Kidney (tissue), 22 donors: ENCODE measurements around the gene CLDN14. TPM values are rescaled to one million over a fixed set of nuclear protein-coding genes. Genes with fewer than 3 reads are reported as not detected.

ENCODE experiments used
- DNase-seq, 5 donors: peaks; one replicate each; pipeline ENCODE4 v3.0.0-alpha.2; 2013 to 2020
- FAIRE-seq: peaks from 2 replicates; lab custom pipeline; 2012; peaks lifted over from hg19 to GRCh38; lab: Jason Lieb, UNC
- H3K27ac ChIP-seq, 2 donors: one replicate each; pipeline ENCODE4 v1.7.0; 2013; ENCODE audit warnings: low read depth in 2 of 2, low read length in 2 of 2, inconsistent platforms in 1 of 2
- H3K27me3 ChIP-seq: one replicate; pipeline ENCODE4 v1.7.1; 2013; ENCODE audit warnings: low read length, inconsistent platforms; ENCODE audit not compliant: control insufficient read depth, insufficient read depth
- H3K36me3 ChIP-seq, 3 donors: one replicate each; pipeline versions ENCODE4 v1.7.0 to v1.7.1; 2013; ENCODE audit warnings: low read length in 3 of 3, control low read depth in 1 of 3, inconsistent platforms in 1 of 3; ENCODE audit not compliant: insufficient read depth in 3 of 3, control insufficient read depth in 2 of 3
- H3K4me1 ChIP-seq, 3 donors: one replicate each; pipeline versions ENCODE4 v1.7.0 to v1.7.1; 2013; ENCODE audit warnings: low read length in 3 of 3, inconsistent platforms in 1 of 3, low read depth in 1 of 3; ENCODE audit not compliant: control insufficient read depth in 2 of 3, insufficient read depth in 2 of 3
- H3K4me3 ChIP-seq, 3 donors: one replicate each; pipeline versions ENCODE4 v1.7.0 to v1.8.1; 2013; ENCODE audit warnings: low read length in 3 of 3, control low read depth in 1 of 3, inconsistent platforms in 1 of 3
- H3K9ac ChIP-seq, 3 donors: one replicate each; pipeline versions ENCODE4 v1.7.0 to v1.7.1; 2013; ENCODE audit warnings: low read length in 3 of 3, control low read depth in 1 of 3, inconsistent platforms in 1 of 3
- H3K9me3 ChIP-seq, 3 donors: one replicate each; pipeline versions ENCODE4 v1.7.0 to v1.7.1; 2013; ENCODE audit warnings: low read length in 3 of 3, control low read depth in 1 of 3, inconsistent platforms in 1 of 3; ENCODE audit not compliant: control insufficient read depth in 2 of 3, insufficient read depth in 1 of 3
- intact Hi-C: fragments of 100-400 bp; cut with DNase I; formaldehyde crosslinking; loops from one replicate; pipeline ENCODE4 v1.11.1; 2022
- long read RNA-seq, 10 donors: library from polyadenylated mRNA in 1 of 10; unstranded in 1 of 10; transcript quantifications; one replicate each; pipeline ENCODE4 v2.0.0 and lab custom pipeline, GENCODE V29; 2021 to 2026
- polyA plus RNA-seq: library from polyadenylated mRNA; stranded (reverse); fragments of 350-450 nt; fragmentation: Illumina TruSeq; extraction: RNeasy Lipid Tissue Mini Kit (QIAGEN cat#74804); gene quantifications from one replicate; pipeline ENCODE4 v1.2.3, GENCODE V29; 2014; ENCODE audit warnings: low read depth, low replicate concordance; ENCODE audit not compliant: insufficient read depth
- total RNA-seq: library from RNA; stranded (reverse); fragmentation: NEBNext Ultra II Directional; extraction: Animal tissue kit (Norgen Biotek cat#: 25700); gene quantifications from one replicate; pipeline ENCODE4 v1.2.1, GENCODE V29; 2021
- TF ChIP-seq, protein P1 (sequence below): IDR thresholded peaks from 3 replicates; pipeline ENCODE4 v1.5.1; 2012; ENCODE audit warnings: mild to moderate bottlenecking, moderate library complexity, borderline replicate concordance; ENCODE audit not compliant: insufficient read depth; ENCODE audit errors: extremely low read depth
- donor health status: control.
- donor health status: control.
- donor health status: control.
- donor health status: control.
- donor health status: control.
- donor health status: DM: yes; HTN: yes; CAD: no.
- donor health status: Normal renal cell carcinoma (clear cell type).

The CLDN14 gene, protein sequence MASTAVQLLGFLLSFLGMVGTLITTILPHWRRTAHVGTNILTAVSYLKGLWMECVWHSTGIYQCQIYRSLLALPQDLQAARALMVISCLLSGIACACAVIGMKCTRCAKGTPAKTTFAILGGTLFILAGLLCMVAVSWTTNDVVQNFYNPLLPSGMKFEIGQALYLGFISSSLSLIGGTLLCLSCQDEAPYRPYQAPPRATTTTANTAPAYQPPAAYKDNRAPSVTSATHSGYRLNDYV
- total RNA-seq = 8.7 TPM
- 10.0 TPM for polyA plus RNA-seq
- long read RNA-seq, donor 1, partial matches to known transcripts = 0 of 2 reads
- long read RNA-seq, donor 1, other reads (novel, unspliced or antisense) = 0 of 2 reads
- long read RNA-seq, donor 2 = 0 reads
- long read RNA-seq, donor 3 = 0 reads
- long read RNA-seq, donor 4, partial matches to known transcripts = 0 of 1 reads
- long read RNA-seq, donor 4, other reads (novel, unspliced or antisense) = 0 of 1 reads
- long read RNA-seq, donor 5 = 0 reads
- long read RNA-seq, donor 6, partial matches to known transcripts = 0 of 1 reads
- long read RNA-seq, donor 6, other reads (novel, unspliced or antisense) = 0 of 1 reads
- long read RNA-seq, donor 7, partial matches to known transcripts = 0 of 9 reads
- long read RNA-seq, donor 7, other reads (novel, unspliced or antisense) = 7 of 9 reads
- long read RNA-seq, donor 8, partial matches to known transcripts = 0 of 1 reads
- long read RNA-seq, donor 8, other reads (novel, unspliced or antisense) = 0 of 1 reads
- long read RNA-seq, donor 9 = 0 reads
- long read RNA-seq, donor 10 = 0 reads

DNA sequence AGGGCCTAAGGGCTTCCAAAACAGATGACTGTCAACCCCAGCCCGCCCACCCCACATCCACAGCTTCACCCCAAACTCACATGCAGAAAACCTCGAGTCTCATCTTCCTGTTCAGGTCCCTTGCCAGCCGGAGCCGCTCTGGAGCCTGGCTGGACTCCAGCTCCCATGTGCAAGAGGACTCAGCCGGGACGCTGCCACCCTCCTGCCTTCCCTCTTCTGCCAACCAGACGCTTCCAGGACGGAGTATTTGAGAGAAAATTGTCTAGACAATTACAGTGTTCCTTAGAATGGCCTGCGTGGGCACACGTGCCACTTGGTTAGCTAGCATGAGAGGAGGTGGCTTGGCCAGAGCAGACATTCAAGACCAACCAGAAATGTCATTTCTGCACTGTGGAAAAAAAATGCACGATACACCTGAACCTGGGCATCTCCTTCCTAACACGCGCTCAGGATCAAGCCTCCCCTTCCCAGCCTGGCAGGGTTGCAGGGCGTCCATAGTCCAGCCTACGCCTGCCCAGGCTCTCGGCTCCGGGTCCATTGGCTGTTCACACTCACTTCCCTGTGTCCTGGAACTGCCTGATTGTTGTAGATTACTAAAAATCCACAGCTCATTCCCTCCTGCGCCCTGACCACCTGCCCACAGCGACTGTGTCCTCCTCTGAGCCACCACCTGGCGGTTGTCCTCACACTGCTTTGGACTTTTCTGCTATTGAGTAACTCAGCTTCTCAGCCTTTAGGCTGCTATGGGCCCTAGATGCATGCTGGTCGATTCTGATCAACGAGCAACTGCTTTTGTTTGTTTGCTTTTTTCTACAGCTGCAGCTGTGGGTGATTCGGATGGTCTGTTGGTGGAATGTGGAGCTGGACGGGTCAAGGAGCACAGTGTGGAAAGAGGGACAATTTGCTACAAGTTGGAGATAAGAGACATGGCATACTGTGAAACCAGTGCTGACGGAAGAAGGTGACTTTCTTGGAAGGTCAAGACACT, at the start of gene CLDN14:
Gene CLDN14 (minus strand): TSS at position 708 of the 988 bp plus-strand sequence. CDS start 18,427 bp downstream, outside the sequence.
- peaks cover 0 to 2% (median 0%) of the 10 kb centered on the region in 3 donors for H3K4me1 ChIP-seq
- H3K36me3 ChIP-seq = no peaks in the 10 kb centered on the region
- H3K27ac ChIP-seq = no peak within 1 kb of the TSS
- no peaks in the 10 kb centered on the region for H3K9me3 ChIP-seq
- H3K4me3 ChIP-seq = no peak within 1 kb of the TSS
- FAIRE-seq = no peak
- H3K9ac ChIP-seq = no peak within 1 kb of the TSS
- TF ChIP-seq, protein P1, sequence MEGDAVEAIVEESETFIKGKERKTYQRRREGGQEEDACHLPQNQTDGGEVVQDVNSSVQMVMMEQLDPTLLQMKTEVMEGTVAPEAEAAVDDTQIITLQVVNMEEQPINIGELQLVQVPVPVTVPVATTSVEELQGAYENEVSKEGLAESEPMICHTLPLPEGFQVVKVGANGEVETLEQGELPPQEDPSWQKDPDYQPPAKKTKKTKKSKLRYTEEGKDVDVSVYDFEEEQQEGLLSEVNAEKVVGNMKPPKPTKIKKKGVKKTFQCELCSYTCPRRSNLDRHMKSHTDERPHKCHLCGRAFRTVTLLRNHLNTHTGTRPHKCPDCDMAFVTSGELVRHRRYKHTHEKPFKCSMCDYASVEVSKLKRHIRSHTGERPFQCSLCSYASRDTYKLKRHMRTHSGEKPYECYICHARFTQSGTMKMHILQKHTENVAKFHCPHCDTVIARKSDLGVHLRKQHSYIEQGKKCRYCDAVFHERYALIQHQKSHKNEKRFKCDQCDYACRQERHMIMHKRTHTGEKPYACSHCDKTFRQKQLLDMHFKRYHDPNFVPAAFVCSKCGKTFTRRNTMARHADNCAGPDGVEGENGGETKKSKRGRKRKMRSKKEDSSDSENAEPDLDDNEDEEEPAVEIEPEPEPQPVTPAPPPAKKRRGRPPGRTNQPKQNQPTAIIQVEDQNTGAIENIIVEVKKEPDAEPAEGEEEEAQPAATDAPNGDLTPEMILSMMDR = no peak
- intact Hi-C loops = no loop called here
- H3K27me3 ChIP-seq = no peaks in the 10 kb centered on the region
- DNase-seq = peak in 1 of 5 donors; percentile 48

DNA sequence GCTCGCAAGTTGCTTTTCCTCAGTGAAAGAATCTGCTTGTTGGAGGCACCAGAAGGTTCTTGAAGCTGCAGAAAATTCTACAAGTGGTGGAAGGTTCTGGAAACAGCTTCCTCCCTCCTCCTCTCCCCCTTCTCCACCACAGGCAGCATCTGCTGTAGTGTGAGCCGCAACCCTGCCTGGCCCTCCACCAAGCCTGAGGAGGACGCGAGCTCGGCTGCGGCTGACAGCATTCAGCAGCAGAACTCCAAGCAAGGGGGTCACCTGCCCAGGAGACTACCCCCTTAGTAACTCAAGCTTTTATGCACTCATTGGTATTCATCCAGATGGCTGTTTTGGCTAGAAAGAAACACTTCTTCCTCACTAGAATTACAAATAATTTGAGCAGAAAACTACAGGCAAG, 48.8 kb upstream of the CLDN14 start:
- Histone ChIP-seq H3K4me3 (no peak overlapping the region), H3K9ac (no peak overlapping the region), H3K4me1 (no peaks in the 10 kb centered on the region), H3K27ac (no peak overlapping the region), H3K27me3 (no peaks in the 10 kb centered on the region), H3K36me3 (no peaks in the 10 kb centered on the region), H3K9me3 (no peaks in the 10 kb centered on the region)
- TF ChIP-seq, protein P1 = no peak
- intact Hi-C loops = no loop called here
- FAIRE-seq = no peak
- no peak for DNase-seq

DNA sequence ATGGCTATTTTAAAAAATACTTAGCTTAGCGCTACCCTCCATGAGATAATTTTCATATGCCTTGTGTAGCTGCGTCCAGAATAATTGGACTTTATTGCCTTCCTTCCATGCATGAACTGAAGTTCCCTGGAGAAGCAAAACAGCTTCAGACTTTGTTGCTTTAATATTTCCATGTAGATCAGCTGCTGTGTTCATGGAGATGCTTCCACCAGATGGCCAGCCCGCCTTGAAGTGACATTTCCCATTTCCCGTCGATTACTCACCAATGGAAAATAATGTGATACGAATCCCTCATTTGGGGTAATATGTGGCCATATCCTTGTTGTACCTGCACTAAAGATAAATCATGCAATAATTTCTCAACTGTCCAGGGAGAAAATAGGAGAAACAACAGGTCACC, 47.4 kb upstream of the CLDN14 start:
- Histone ChIP-seq H3K27ac (no peak overlapping the region), H3K4me3 (no peak overlapping the region), H3K9me3 (no peaks in the 10 kb centered on the region), H3K9ac (no peak overlapping the region), H3K4me1 (no peaks in the 10 kb centered on the region), H3K27me3 (no peaks in the 10 kb centered on the region), H3K36me3 (no peaks in the 10 kb centered on the region)
- intact Hi-C loops = no loop called here
- TF ChIP-seq, protein P1 = no peak
- DNase-seq (no peak), FAIRE-seq (no peak)
